GM23338 (cell line): ENCODE data around the gene STK32C. TPM values are rescaled to one million over a fixed set of nuclear protein-coding genes. Genes with fewer than 3 reads are reported as not detected.

Source experiments
- ATAC-seq: fragments of 200-7000 bp; cut with Tn5 transposase; 3 replicates; pipeline ENCODE4 v1.9.1; 2020
- DNase-seq: peaks from one replicate; pipeline ENCODE4 v3.0.0-alpha.2; 2015; ENCODE audit warnings: low spot score
- H2AFZ ChIP-seq: fragments of 200-600 bp; sonication (generic); 2 replicates; pipeline ENCODE4 v1.8.0; 2016; ENCODE audit warnings: antibody characterized with exemption, mild to moderate bottlenecking, moderate library complexity
- H3F3A ChIP-seq: fragments of 200-600 bp; sonication (generic); replicated peaks from 2 replicates; pipeline ENCODE4 v1.8.0; 2017; ENCODE audit warnings: antibody characterized with exemption, mixed run types, low read depth
- H3K27ac ChIP-seq: fragments of 200-600 bp; sonication (generic); 2 replicates; pipeline ENCODE4 v1.6.1; 2016; ENCODE audit warnings: low read depth
- H3K27me3 ChIP-seq: fragments of 200-600 bp; sonication (generic); 2 replicates; pipeline ENCODE4 v1.8.0; 2016; ENCODE audit warnings: mild to moderate bottlenecking, mixed run types, moderate library complexity; ENCODE audit not compliant: insufficient read depth
- H3K36me3 ChIP-seq: fragments of 200-600 bp; sonication (generic); 2 replicates; pipeline ENCODE4 v1.8.0; 2016; ENCODE audit warnings: mild to moderate bottlenecking; ENCODE audit not compliant: insufficient read depth
- H3K4me1 ChIP-seq: fragments of 200-600 bp; sonication (generic); 2 replicates; pipeline ENCODE4 v1.8.0; 2016; ENCODE audit warnings: mild to moderate bottlenecking, moderate library complexity; ENCODE audit not compliant: insufficient read depth
- H3K4me2 ChIP-seq: fragments of 200-600 bp; sonication (generic); 2 replicates; pipeline ENCODE4 v1.7.1; 2017; ENCODE audit warnings: mixed run types
- H3K4me3 ChIP-seq: fragments of 200-600 bp; sonication (generic); 2 replicates; pipeline ENCODE4 v1.6.1; 2016; ENCODE audit warnings: mixed run types
- H3K79me2 ChIP-seq: fragments of 200-600 bp; sonication (generic); replicated peaks from 2 replicates; pipeline ENCODE4 v1.8.0; 2017; ENCODE audit warnings: mild to moderate bottlenecking; ENCODE audit not compliant: insufficient read depth
- H3K9me2 ChIP-seq: fragments of 200-600 bp; sonication (generic); 2 replicates; pipeline ENCODE4 v1.8.0; 2017; ENCODE audit not compliant: insufficient read depth
- H4K20me1 ChIP-seq: fragments of 200-600 bp; sonication (generic); replicated peaks from 2 replicates; pipeline ENCODE4 v1.8.0; 2017; ENCODE audit warnings: mild to moderate bottlenecking; ENCODE audit not compliant: insufficient read depth
- H3K27ac Mint-ChIP-seq: 2 replicates; pipeline ENCODE4 v1.8.0; 2020; ENCODE audit warnings: inconsistent platforms, mild to moderate bottlenecking, moderate library complexity, mixed read lengths
- H3K27me3 Mint-ChIP-seq: 3 replicates; pipeline ENCODE4 v1.8.0; 2022; ENCODE audit warnings: low read depth, mild to moderate bottlenecking, moderate library complexity, mixed read lengths, inconsistent platforms; ENCODE audit not compliant: insufficient read depth, poor library complexity
- H3K36me3 Mint-ChIP-seq: 3 replicates; pipeline ENCODE4 v1.8.0; 2021; ENCODE audit warnings: low read depth, mild to moderate bottlenecking, inconsistent platforms, moderate library complexity, mixed read lengths
- H3K4me1 Mint-ChIP-seq: 3 replicates; pipeline ENCODE4 v1.8.0; 2020; ENCODE audit warnings: mild to moderate bottlenecking, inconsistent platforms, mixed read lengths
- H3K4me3 Mint-ChIP-seq: 3 replicates; pipeline ENCODE4 v1.8.0; 2021; ENCODE audit warnings: moderate library complexity, mild to moderate bottlenecking, inconsistent platforms, mixed read lengths
- H3K9me3 Mint-ChIP-seq: 3 replicates; pipeline ENCODE4 v1.8.0; 2020; ENCODE audit warnings: moderate library complexity, mild to moderate bottlenecking, inconsistent platforms, mixed read lengths
- CREB1 ChIP-seq: fragments of 250-450 bp; sonication (Bioruptor Pico); IDR thresholded peaks from 2 replicates; pipeline ENCODE4 v1.5.0; 2020; ENCODE audit warnings: low read depth, mild to moderate bottlenecking, moderate library complexity
- CTCF ChIP-seq, 2 experiments: fragments of 200-600 bp in 1 of 2; sonication (generic) in 1 of 2; conservative IDR thresholded peaks; 2 replicates each; pipeline versions ENCODE4 v1.5.1 to v1.6.1; 2016 to 2017; ENCODE audit warnings: antibody characterized with exemption in 2 of 2, low read depth in 2 of 2, mild to moderate bottlenecking in 2 of 2, moderate library complexity in 1 of 2
- ETS1 ChIP-seq: IDR thresholded peaks from 2 replicates; pipeline ENCODE4 v1.6.1; 2016; ENCODE audit warnings: antibody characterized with exemption
- EZH2 ChIP-seq: fragments of 200-600 bp; sonication (generic); IDR thresholded peaks from one replicate; pipeline ENCODE4 v1.8.0; 2017; ENCODE audit warnings: antibody characterized with exemption, mild to moderate bottlenecking, low read depth; ENCODE audit not compliant: unreplicated experiment
- EZH2phosphoT487 ChIP-seq: fragments of 200-600 bp; sonication (generic); IDR thresholded peaks from one replicate; pipeline ENCODE4 v1.8.1; 2018; ENCODE audit warnings: antibody characterized with exemption; ENCODE audit not compliant: unreplicated experiment
- JUNB ChIP-seq: IDR thresholded peaks from one replicate; pipeline ENCODE4 v1.6.1; 2016; ENCODE audit warnings: antibody characterized with exemption; ENCODE audit not compliant: unreplicated experiment
- NANOG ChIP-seq: IDR thresholded peaks from 2 replicates; pipeline ENCODE4 v1.6.1; 2016; ENCODE audit warnings: antibody characterized with exemption, borderline replicate concordance
- POLR2AphosphoS5 ChIP-seq: IDR thresholded peaks from 2 replicates; pipeline ENCODE4 v1.6.1; 2016; ENCODE audit warnings: antibody characterized with exemption, low read depth
- REST ChIP-seq: IDR thresholded peaks from one replicate; pipeline ENCODE4 v1.6.1; 2018; ENCODE audit warnings: antibody characterized with exemption; ENCODE audit not compliant: unreplicated experiment
- STAT1 ChIP-seq: IDR thresholded peaks from one replicate; pipeline ENCODE4 v1.6.1; 2016; ENCODE audit warnings: antibody characterized with exemption; ENCODE audit not compliant: unreplicated experiment
- ZNF114 ChIP-seq: fragments of 250-450 bp; sonication (Bioruptor Pico); IDR thresholded peaks from 2 replicates; pipeline ENCODE4 v1.5.0; 2020; ENCODE audit warnings: mild to moderate bottlenecking, moderate library complexity
- ZNF331 ChIP-seq: fragments of 250-450 bp; sonication (Bioruptor Pico); IDR thresholded peaks from 2 replicates; pipeline ENCODE4 v1.5.0; 2020; ENCODE audit warnings: low read depth, mild to moderate bottlenecking, moderate library complexity
- polyA plus RNA-seq: library from polyadenylated mRNA; unstranded; fragments of >200 nt; fragmentation: Nextera tagmentation; extraction: Ambion mirVana; gene quantifications from 2 replicates; pipeline ENCODE4 v1.2.1, GENCODE V29; 2016
- total RNA-seq: library from RNA; depleted of rRNA; stranded (reverse); fragments of >200 nt; shearing (Covaris generic); gene quantifications from 2 replicates; pipeline ENCODE4 v1.2.3, GENCODE V29; 2014

Gene STK32C
- total and polyA plus RNA-seq, 2 experiments from 2014 or later, result 10.2 to 20.5 TPM

GRCh38 chr10:132355297-132355696 lies 47.5 kb upstream of the STK32C start:
- Histone ChIP-seq H3K79me2 (no peaks in the 10 kb centered on the region), H4K20me1 (no peaks in the 10 kb centered on the region), H3K27ac (no peak overlapping the region), H3K4me1 (no peaks in the 10 kb centered on the region), H3K9me2 (no peaks in the 10 kb centered on the region), H2AFZ (no peak overlapping the region), H3F3A (no peaks in the 10 kb centered on the region), H3K27me3 (no peaks in the 10 kb centered on the region), H3K4me2 (no peak overlapping the region), H3K4me3 (no peak overlapping the region), H3K36me3 (no peaks in the 10 kb centered on the region)
- peaks cover 10% of the 10 kb centered on the region for H3K27me3 Mint-ChIP-seq
- H3K4me3 Mint-ChIP-seq, result no peak overlapping the region
- no peak overlapping the region for H3K27ac Mint-ChIP-seq
- peaks cover 3% of the 10 kb centered on the region; the same call in 1 of the 3 replicates for H3K36me3 Mint-ChIP-seq
- ATAC-seq (no peak), DNase-seq (no peak)
- H3K4me1 Mint-ChIP-seq, result peaks cover 6% of the 10 kb centered on the region
- TF ChIP-seq STAT1, result no peak
- no peak for TF ChIP-seq CREB1 (CRISPR knock-in tag)
- no peaks in the 10 kb centered on the region; the same call in 2 of the 3 replicates for H3K9me3 Mint-ChIP-seq

GRCh38 chr10:132354356-132355094 lies 46.8 kb upstream of the STK32C start:
- Histone ChIP-seq H3K4me1 (no peaks in the 10 kb centered on the region), H3K27me3 (no peaks in the 10 kb centered on the region), H3K36me3 (no peaks in the 10 kb centered on the region), H3F3A (no peaks in the 10 kb centered on the region), H3K9me2 (no peaks in the 10 kb centered on the region), H3K27ac (no peak overlapping the region), H2AFZ (no peak overlapping the region), H3K4me2 (no peak overlapping the region), H3K79me2 (no peaks in the 10 kb centered on the region), H4K20me1 (no peaks in the 10 kb centered on the region), H3K4me3 (no peak overlapping the region)
- Mint-ChIP-seq H3K4me1 (peaks cover 6% of the 10 kb centered on the region), H3K4me3 (no peak overlapping the region), H3K36me3 (peaks cover 3% of the 10 kb centered on the region; the same call in 1 of the 3 replicates), H3K9me3 (no peaks in the 10 kb centered on the region; the same call in 2 of the 3 replicates), H3K27me3 (peaks cover 13% of the 10 kb centered on the region), H3K27ac (no peak overlapping the region)
- ATAC-seq (no peak; the same call in 1 of the 3 replicates), DNase-seq (no peak)
- TF ChIP-seq CREB1 (CRISPR knock-in tag), result no peak
- TF ChIP-seq REST, result no peak
- TF ChIP-seq EZH2phosphoT487, result no peak
- TF ChIP-seq ZNF331, result no peak
- no peak for TF ChIP-seq JUNB
- TF ChIP-seq ZNF114 (CRISPR knock-in tag), result no peak
- no peak for TF ChIP-seq EZH2
- TF ChIP-seq POLR2AphosphoS5, result no peak
- no peak for TF ChIP-seq NANOG
- TF ChIP-seq CTCF (conservative IDR thresholded peaks at IDR 0.05; ENCODE audit: low read depth in 2 of 2), result no peak
- no peak for TF ChIP-seq ETS1
